GM12872 (cell line): ENCODE data around the gene SIRT6.

Experiments used
- TF ChIP-seq, protein P1 (sequence below): IDR thresholded peaks from 3 replicates; pipeline ENCODE4 v1.5.1; 2011; ENCODE audit warnings: low read depth, mild to moderate bottlenecking, low read length, moderate library complexity; ENCODE audit not compliant: insufficient read depth

Gene SIRT6

DNA sequence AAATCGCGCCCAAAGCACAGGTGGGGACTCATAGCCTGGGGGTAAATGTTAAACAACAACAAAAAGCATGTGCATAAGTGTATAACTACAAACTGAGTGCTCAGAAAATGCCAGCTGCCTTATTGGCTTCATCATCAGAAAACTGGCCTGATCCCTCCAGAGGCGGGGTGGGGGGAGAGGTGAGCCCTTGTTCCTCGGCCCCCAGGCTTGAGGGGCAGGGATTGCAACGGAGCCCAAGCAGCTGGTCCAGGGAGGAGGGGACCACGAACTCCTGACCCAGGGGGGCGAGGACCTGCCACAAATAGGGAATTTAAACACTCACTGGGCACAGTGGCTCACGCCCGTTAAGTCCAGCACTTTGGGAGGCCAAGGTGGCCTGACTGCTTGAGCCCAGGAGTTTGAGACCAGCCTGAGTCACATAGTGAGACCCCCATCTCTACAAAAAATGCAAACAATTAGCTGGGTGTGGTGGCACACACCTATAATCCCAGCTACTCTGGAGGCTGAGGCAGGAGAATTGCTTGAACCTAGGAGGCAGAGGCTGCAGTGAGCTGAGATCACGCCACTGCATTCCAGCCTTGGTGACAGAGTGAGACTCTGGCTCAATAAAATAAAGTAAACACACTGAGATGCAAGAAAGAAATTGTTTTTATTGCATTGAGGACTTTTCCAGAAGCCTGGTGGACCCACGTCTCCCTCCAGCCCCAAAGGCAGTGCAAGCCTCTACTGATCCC, 8.7 kb downstream of the SIRT6 start:
- TF ChIP-seq, protein P1, sequence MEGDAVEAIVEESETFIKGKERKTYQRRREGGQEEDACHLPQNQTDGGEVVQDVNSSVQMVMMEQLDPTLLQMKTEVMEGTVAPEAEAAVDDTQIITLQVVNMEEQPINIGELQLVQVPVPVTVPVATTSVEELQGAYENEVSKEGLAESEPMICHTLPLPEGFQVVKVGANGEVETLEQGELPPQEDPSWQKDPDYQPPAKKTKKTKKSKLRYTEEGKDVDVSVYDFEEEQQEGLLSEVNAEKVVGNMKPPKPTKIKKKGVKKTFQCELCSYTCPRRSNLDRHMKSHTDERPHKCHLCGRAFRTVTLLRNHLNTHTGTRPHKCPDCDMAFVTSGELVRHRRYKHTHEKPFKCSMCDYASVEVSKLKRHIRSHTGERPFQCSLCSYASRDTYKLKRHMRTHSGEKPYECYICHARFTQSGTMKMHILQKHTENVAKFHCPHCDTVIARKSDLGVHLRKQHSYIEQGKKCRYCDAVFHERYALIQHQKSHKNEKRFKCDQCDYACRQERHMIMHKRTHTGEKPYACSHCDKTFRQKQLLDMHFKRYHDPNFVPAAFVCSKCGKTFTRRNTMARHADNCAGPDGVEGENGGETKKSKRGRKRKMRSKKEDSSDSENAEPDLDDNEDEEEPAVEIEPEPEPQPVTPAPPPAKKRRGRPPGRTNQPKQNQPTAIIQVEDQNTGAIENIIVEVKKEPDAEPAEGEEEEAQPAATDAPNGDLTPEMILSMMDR: no peak

DNA sequence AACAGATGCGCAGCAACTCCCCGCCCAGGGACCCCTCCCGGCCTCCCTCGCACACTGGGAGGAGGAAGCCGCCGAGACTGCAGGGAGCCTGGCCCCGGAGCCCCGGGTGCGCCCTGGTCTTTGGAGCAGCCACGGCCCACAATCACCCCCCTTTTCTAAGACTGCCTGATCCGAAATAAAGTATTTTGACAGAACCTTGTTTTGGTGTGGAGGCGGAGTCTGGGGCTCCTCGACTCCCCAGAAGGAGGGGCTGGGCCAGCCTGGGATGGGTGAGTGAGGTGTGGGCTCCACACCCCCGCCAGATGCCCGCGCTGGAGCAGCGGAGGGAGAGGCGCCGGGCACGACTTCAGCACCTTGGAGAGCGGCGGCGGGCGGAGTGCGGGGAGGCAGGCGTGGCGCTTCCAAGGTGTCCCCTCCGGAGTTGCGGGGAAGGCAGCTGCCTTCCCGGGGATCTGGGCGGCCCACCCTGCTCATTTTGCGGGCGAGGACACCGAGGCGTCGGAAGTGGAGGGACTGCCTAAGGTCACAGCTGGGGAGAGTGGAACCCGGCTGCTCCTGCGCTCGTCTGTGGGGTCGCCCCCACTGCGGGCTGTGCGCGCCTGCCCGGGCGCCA, 9.4 kb downstream of the SIRT6 start:
- TF ChIP-seq, protein P1: no peak

DNA sequence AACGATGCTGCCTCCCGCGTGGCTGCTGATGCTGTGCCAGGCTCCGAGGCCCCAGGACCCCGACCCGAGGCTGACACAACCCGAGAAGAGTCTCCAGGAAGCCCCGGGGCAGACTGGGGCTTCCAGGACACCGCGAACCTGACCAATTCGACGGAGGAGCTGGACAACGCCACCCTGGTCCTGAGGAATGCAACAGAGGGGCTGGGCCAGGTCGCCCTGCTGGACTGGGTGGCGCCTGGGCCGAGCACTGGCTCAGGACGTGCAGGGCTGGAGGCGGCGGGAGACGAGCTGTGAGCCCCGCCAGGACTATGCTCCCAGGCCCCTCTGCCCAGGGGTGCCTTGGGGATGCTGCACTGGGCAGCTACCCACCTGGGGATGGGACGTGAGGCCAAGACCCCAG, 10.7 kb downstream of the SIRT6 start:
- TF ChIP-seq, protein P1: no peak

DNA sequence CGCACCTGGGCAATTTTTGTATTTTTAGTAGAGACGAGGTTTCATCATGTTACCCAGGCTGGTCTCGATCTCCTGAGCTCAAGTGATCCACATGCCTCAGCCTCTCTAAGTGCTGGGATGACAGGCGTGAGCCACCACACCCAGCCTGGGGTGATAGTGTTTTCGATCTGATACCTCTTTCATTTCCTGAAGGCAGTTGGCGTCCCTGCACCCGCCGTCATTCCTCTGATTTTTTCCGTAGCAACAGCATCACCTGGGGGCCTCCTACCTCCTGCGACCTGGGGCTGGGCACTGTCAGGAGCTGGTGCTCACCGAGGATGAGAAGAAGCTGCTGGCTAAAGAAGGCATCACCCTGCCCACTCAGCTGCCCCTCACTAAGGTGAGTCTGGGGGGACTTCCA, 18.1 kb downstream of the SIRT6 start:
- TF ChIP-seq, protein P1: no peak

DNA sequence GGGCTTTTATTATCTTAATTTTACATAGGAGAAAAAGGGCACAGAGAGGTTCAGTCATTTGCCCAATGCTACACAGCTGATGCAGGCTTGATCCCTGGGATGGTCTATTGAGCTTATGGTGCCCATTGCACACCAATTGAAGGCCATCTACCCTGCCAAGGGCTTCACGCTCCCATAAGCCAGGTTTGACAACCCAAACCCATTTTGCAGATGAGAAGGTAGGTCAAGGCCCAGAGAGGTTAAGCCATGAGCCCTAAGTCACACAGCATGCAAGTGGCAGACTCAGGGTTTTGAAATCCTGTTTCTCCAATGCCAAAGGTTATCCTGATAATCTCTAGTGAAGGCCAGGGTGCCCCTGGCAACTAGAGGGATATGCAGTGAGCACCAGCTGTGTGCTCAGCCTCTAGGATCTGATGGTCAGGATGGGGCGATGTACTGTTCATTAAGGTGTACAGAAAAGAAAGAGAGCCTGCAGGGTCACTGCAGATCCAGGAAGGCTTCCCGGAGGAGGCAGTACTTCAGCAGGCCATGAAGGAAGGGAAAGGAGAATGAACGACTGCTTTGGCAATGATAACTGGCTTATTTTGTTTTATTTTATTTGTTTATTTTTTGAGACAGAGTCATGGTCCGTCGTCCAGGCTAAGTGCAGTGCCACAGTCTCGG, 20.8 kb downstream of the SIRT6 start:
- TF ChIP-seq, protein P1: no peak

DNA sequence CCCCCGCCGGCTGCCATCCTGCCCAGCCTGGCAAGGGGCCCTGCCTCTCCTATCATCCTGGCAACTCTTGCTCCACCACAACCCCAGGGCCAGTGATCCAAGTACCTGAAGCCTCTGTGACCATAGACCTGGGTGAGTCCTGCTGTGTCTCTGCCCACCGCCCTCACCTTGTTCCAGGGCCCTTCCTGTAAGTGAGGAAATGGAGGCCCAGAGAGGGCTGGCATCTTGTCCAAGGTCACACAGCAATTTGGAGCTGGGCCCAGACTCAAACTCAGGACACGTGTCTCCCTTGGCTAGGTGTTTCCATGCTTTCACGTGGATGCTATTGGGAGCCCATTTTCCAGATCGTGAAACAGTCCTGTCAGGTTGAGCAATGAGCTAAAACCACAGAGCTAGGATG, 25.2 kb downstream of the SIRT6 start:
- TF ChIP-seq, protein P1: no peak

DNA sequence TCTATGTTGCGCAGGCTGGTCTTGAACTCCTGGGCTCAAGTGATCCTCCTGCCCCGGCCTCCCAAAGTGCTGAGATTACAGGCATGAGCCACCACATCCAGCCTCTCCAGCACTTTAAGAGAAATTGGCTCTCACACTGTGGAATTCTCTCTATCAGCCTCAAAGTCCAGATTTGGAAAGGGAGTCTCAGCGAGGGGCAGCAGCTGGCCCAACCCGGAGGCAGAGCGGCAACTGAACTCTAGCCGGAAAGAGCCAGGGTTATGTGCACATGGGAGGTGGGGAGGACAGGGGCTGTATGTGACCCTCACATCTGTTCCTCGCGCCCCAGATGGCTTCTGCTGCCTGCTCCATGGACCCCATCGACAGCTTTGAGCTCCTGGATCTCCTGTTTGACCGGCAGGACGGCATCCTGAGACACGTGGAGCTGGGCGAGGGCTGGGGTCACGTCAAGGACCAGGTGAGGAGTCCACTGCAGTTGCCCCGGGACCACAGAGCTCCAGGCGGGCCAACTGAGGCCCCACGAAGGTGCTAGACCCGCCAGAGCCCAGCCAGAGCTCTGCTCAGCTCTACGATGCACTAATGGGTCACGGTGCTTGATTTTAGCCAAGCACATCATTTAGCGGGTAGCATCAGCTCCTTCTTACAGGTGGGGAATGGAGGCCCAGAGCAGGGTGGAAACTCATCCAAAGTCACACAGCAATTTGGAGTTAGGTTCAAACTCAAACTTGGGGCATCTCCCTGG, 27.6 kb downstream of the SIRT6 start:
- TF ChIP-seq, protein P1: no peak
